Activated naive CD4-positive, alpha-beta T cell treated with anti-CD3 and anti-CD28 coated beads, Interleukin-2, amount 50 U/mL, for 16 hours (primary cell): ENCODE results near the gene ATP5F1B.
A peak's percentile ranks its signal among the peaks of the same experiment; 100 is the strongest.

Experiments
- DNase-seq: peaks from one replicate; pipeline ENCODE4 v3.0.0-alpha.2; 2020

The ATP5F1B gene

DNA sequence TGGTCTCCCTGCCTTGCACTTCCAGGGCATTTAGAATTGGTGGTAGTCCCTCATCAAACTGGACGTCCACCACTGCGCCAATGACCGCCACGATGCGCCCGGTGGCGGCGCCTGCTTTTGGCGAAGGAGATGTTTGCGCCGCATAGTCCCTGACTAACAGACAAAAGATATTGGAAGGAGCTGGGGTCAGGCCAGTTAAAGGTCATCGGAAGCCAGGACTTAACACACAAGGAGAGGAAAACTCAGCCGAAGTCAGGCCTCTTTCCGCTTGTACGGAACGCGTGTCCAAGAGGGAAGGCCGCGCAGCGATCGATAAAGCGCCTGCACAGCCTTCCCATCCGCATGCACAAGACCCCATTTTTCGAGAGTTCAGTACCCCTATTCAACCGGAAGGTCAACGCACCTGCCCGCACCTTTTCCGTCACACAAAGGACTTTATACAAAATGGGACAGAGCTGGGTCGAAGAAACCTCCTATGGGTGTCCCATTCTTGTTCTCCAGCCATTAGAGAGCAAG lies 525 bp downstream of the ATP5F1B start:
- DNase-seq: no peak

DNA sequence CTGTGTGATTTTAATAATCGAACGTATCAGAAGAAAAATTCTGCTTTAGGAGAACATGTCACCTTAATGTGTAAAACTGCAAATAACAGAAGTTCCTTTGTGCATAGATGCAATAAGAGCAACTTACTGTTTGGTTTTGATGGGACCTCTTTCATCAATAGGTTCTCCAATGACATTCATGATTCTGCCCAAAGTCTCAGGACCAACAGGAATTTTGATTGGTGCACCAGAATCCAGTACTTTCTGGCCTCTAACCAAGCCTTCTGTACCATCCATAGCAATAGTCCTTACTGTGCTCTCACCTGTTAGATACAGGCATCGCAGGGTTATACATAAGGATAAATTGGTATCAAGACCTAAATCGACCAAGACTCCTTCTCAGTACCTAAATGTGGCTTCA lies 1.1 kb downstream of the ATP5F1B start:
- no peak for DNase-seq

- DNase-seq: no peak
Measured at GRCh38 chr12:56641219-56641618, 4.6 kb downstream of the ATP5F1B start.

DNA sequence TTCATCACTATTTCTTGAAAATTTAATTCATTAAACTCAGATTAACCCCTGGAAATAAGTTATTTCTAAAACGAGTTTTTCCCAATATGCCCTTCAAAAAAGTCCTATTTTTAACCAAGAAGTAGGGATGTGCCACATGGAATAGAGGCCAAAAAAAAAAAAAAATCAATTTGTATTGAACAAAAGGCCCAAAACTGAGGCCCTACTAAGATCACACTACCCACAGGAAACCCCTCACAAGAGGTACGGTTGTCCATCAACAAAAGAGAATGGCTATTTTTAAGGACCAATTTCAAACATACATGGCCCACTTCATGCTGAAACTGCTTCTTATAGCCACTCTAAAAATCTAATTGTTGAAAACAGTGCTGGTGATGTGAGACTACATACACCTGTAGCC lies 8.2 kb downstream of the ATP5F1B start:
- DNase-seq: no peak

GRCh38 chr12:56636675-56637540 lies 8.9 kb downstream of the ATP5F1B start:
- peak; percentile 84 for DNase-seq

- peak; percentile 82 for DNase-seq
Measured at GRCh38 chr12:56635806-56636674, 9.7 kb downstream of the ATP5F1B start.

DNA sequence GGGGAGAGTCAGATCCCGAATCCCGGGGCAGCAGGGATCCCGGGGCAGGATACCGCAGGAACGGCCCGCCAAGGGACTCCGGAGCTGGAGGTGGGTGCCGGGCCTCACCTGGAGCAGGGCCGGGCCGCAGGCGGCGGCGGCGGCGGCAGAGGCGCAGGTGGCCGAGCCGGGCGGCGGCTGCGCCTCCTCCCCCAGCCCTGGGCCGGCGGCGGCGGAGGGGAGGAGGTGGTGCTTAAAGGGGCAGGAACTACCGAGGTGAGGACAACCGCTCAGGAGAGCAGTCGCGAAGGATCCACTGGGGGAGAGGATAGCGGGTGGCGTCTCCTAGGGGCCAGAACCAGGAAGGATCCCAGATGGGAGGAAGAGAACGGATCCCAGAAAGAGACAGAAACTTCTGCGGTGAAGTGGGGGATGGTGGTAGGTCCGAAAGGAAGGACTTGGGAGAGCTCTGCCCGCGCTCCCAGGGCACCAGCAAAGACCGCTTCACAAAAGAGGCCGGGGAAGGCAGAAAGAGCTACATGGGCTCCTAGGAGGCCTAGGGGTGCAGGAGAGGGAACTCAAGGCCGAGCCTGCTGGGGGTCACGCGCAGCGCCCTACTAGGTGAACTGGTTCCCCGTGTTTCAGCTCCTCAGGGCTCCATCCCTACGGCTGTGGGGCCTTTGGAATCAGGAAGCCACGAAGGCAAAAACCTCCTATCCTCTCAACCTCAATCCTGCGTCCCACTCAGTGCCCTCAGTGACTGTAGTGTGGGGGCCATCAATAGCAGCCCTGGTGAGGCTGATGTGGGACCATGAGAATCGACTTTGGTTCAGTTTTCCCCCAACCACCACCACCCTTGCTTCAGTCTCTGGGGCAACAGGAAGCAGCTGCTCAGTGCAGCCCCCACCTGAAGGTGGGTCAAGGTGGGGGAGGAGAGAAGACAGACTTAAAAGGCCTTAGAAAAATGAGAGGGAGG lies 10.7 kb downstream of the ATP5F1B start:
- peak; percentile 60 for DNase-seq

DNA sequence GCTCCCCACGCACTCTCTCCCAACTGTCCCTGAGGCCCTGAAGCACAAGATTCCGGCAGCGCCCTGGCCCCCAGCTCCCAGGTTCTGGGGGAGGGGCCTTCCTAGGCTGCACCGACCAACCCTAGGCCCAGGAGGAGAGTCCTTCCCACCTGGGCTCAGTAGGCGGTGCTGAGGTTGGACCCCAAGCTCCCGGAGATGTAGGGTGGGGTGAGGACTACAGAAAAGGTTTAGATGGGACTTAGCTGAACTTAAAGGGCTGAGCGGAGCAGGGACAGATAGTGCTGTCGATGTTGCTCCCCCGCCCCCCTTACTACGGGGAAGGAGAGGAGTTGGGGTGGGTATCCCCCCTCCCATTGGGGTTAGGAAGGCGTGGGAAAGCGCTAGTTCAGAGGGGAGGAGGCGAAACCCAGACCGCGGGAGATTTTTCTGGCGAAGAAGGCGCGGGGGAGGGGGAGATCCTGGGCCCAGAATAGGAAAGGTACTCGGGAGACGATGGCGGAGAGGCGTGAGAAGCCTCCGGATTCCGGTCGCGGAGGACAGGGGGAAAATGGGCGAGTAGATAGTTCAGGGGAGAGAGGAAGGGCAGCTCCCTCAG lies 11.4 kb downstream of the ATP5F1B start:
- DNase-seq: peak; percentile 31

- no peak for DNase-seq
Measured at GRCh38 chr12:56633468-56634241, 12.1 kb downstream of the ATP5F1B start.

GRCh38 chr12:56632701-56633467 lies 12.9 kb downstream of the ATP5F1B start:
- DNase-seq: no peak

GRCh38 chr12:56631790-56632700 lies 13.7 kb downstream of the ATP5F1B start:
- DNase-seq: peak; percentile 58

DNA sequence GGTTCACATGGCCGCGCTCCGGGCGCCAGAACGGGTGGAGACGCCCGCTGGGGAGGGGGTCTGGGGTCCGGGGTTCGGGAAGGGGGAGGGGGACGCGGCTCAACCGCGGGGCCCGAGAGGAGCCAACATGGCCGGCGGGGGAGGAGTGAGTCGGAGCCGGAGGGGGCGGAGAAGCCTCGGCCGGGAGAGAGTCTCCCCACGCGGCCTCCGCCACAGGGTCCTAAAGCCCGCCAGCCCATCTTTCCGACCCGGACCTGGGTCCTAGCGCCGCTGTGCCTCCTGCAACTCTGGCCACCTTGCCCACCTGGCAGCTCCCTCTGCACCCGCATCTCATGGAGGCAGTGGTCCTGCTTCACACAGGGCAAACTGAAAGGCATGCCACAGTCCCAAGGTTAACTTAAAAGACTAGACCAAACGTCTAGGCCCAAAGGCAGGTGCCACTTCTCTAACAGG lies 15.6 kb downstream of the ATP5F1B start, which contains the start of gene BAZ2A:
Gene BAZ2A, minus strand, starts transcription at position 147 of the 453 bp plus-strand sequence. CDS start 12,796 bp downstream, outside the sequence.
- DNase-seq: peak; percentile 89

DNA sequence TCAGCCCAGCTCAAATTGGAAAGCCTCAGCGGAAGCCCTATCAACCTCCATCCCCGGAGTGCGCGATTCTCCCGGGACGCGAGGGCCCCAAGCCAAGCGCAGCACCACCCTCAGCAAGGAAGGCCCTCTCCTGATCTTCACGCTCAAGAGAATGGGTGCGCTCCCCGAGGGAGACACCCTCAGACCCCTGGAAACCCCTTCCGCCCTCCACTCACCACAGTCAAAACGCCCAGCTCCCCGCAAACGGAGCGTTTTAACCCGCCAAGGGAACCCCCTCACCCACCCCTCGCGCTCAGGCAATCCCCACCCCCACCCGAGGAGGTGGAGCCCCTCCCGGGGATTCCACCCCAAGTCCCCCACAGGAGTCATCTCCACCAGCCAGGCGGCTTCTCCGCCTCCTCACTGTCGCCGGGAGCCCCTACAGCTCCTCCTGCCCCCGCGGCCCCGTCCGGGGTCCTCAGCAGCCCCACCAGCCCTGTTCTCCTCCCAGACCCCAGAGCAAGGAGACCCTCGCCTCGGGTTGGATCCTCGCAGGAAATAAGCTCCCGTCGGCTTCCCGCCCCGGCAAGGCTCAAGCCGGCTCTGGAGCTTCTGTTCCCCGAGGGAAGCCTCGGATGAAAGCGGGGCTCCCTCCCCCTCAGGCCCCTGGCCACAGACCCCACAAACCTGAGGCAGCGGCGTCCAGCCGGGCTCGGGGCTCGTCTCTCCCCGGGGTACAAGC lies 16.2 kb downstream of the ATP5F1B start:
- DNase-seq: peak; percentile 52

GRCh38 chr12:56628671-56629458 lies 16.9 kb downstream of the ATP5F1B start:
- peak; percentile 53 for DNase-seq

DNA sequence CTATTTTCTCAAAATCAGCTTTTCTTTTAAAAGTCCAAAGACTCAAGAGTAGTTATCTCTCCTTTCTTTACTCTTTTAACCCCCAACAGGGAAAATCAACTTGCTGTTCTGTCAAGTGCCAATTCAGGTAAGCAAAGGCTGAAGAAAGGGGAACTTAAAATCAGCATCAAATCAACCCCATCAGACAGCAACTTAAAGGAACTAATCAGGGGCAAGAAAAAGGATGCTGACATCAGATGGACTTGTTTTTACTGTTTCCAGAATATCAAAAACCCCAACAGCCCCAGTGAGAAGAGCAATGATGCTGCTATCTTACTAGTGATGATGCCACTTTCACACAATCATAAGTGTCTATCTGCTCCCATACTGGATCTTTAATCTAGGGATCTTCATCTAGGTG lies 19.1 kb downstream of the ATP5F1B start:
- no peak for DNase-seq

GRCh38 chr12:56622535-56622934 lies 23.2 kb downstream of the ATP5F1B start:
- DNase-seq: no peak

- DNase-seq: no peak
Measured at GRCh38 chr12:56616925-56617324, 28.9 kb downstream of the ATP5F1B start.
